Cardiac muscle cell (in vitro differentiated cells and primary cell): Measurements from ENCODE around the gene RBBP7. TPM values are rescaled to one million over a fixed set of nuclear protein-coding genes. Genes with fewer than 3 reads are reported as not detected.

Experiments used
- DNase-seq, 2 donors: peaks; one replicate each; pipeline versions ENCODE4 v3.0.0 to v3.0.0-alpha.2; 2010 to 2017; ENCODE audit warnings: low read depth in 1 of 2, low spot score in 1 of 2
- H3K27ac ChIP-seq: fragments of 200-600 bp; sonication (generic); 2 replicates; pipeline ENCODE4 v1.5.1; 2016
- H3K27me3 ChIP-seq: fragments of 200-600 bp; sonication (generic); 2 replicates; pipeline ENCODE4 v1.6.0; 2016; ENCODE audit warnings: control low read depth
- H3K36me3 ChIP-seq: fragments of 200-600 bp; sonication (generic); 2 replicates; pipeline ENCODE4 v1.5.1; 2016; ENCODE audit warnings: control low read depth
- H3K4me1 ChIP-seq: fragments of 200-600 bp; sonication (generic); 2 replicates; pipeline ENCODE4 v1.8.1; 2017; ENCODE audit warnings: low read depth, mild to moderate bottlenecking, mixed run types
- H3K4me3 ChIP-seq: fragments of 200-600 bp; sonication (generic); 2 replicates; pipeline ENCODE4 v1.5.1; 2016; ENCODE audit warnings: mild to moderate bottlenecking
- H3K9me3 ChIP-seq: fragments of 200-600 bp; sonication (generic); 2 replicates; pipeline ENCODE4 v1.5.1; 2017; ENCODE audit warnings: low read depth, mild to moderate bottlenecking, control low read depth
- polyA plus RNA-seq: library from polyadenylated mRNA; unstranded; fragments of >200 nt; fragmentation: Nextera tagmentation; extraction: Ambion mirVana; gene quantifications from 2 replicates; pipeline ENCODE4 v1.2.1, GENCODE V29; 2016
- total RNA-seq: library from RNA; depleted of rRNA; stranded (reverse); fragments of >200 nt; gene quantifications from 2 replicates; pipeline ENCODE4 v1.2.3, GENCODE V29; 2016
- TF ChIP-seq, protein P1 (sequence below): IDR thresholded peaks from 2 replicates; pipeline ENCODE4 v1.5.1; 2012; ENCODE audit warnings: low read depth, mild to moderate bottlenecking, low read length

The RBBP7 gene
- total and polyA plus RNA-seq, 2 experiments from 2014 or later = 231 to 448 TPM

GRCh38 chrX:16825264-16826035 lies 44.7 kb downstream of the RBBP7 start:
- DNase-seq = no peak
- Histone ChIP-seq H3K4me1 (no peaks in the 10 kb centered on the region), H3K27ac (no peak overlapping the region), H3K36me3 (peaks cover 23% of the 10 kb centered on the region), H3K9me3 (no peaks in the 10 kb centered on the region), H3K27me3 (no peaks in the 10 kb centered on the region), H3K4me3 (no peak overlapping the region)
- TF ChIP-seq, protein P1, sequence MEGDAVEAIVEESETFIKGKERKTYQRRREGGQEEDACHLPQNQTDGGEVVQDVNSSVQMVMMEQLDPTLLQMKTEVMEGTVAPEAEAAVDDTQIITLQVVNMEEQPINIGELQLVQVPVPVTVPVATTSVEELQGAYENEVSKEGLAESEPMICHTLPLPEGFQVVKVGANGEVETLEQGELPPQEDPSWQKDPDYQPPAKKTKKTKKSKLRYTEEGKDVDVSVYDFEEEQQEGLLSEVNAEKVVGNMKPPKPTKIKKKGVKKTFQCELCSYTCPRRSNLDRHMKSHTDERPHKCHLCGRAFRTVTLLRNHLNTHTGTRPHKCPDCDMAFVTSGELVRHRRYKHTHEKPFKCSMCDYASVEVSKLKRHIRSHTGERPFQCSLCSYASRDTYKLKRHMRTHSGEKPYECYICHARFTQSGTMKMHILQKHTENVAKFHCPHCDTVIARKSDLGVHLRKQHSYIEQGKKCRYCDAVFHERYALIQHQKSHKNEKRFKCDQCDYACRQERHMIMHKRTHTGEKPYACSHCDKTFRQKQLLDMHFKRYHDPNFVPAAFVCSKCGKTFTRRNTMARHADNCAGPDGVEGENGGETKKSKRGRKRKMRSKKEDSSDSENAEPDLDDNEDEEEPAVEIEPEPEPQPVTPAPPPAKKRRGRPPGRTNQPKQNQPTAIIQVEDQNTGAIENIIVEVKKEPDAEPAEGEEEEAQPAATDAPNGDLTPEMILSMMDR = no peak

DNA sequence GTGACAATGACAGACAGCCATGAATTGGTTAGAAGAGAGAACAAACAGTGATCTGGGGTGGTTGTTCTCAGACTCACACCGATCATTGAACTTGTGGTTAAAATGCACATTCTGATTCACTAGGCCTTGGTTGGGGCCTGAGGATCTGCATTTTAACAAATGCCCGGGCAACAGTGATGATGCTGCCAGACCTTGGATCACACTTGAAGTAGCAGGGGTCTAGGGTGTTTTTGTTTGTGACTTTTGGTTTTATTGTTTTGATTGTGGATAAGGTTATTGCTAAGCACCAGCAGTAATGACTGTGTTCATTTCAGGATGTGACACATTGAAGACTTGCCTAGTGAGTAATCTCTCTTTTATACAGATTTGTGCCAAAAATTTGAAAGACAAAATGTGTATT lies 47.4 kb downstream of the RBBP7 start:
- peaks cover 26% of the 10 kb centered on the region for H3K36me3 ChIP-seq
- TF ChIP-seq, protein P1 = no peak

DNA sequence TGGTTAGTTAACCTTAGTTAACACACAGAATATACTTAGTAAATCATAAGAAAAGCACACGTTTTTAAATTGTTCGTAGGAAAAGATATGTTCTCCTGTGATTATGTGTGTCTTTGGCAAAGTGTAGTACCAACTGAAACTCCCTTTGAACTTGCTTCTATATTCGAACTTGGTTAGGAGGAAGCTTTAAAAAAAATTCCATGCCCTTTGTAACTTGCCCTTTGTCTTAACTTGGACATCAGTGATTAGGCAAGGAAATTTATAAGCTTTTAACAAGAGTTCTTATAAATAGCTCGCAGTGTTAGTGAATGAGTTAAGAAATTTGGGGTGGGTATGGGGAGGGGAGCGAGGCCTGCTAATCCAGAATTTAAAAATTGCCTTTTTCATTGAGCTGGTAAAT lies 50.5 kb downstream of the RBBP7 start:
- no peaks in the 10 kb centered on the region for H3K4me1 ChIP-seq
- DNase-seq = no peak
- H3K36me3 ChIP-seq = peaks cover 20% of the 10 kb centered on the region
- no peak overlapping the region for H3K4me3 ChIP-seq
- TF ChIP-seq, protein P1 = no peak
- H3K27ac ChIP-seq = peak overlapping the region; percentile 37
- no peaks in the 10 kb centered on the region for H3K27me3 ChIP-seq
- H3K9me3 ChIP-seq = no peaks in the 10 kb centered on the region

More for the DNA sequence above, 47.4 kb downstream of the RBBP7 start:
- peak in 1 of 2 donors; percentile 76 for DNase-seq
- no peak overlapping the region for H3K27ac ChIP-seq
- no peaks in the 10 kb centered on the region for H3K27me3 ChIP-seq
- no peaks in the 10 kb centered on the region for H3K4me1 ChIP-seq
- H3K4me3 ChIP-seq = no peak overlapping the region
- H3K9me3 ChIP-seq = no peaks in the 10 kb centered on the region

DNA sequence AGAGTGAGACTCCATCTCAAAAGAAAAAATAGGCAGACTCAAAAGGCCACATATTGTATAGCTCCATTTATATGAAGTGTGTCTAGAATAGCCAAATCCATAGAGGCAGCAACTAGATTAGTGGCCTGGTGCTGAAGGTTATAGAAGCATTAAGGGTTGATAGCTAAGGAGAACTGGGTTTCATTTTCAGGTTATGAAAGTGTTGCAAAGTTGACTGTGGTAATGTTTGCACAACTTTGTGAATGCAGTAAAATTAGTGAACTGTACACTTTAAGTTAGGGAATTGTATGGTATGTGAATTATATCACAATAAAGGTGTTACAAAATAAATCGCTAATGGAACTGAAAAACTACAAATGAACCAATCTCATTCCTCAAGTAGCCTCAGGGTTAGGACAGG lies 55.6 kb downstream of the RBBP7 start:
- H3K27ac ChIP-seq = no peak overlapping the region
- no peaks in the 10 kb centered on the region for H3K9me3 ChIP-seq
- H3K4me1 ChIP-seq = no peaks in the 10 kb centered on the region
- H3K36me3 ChIP-seq = peaks cover 2% of the 10 kb centered on the region
- no peaks in the 10 kb centered on the region for H3K27me3 ChIP-seq
- H3K4me3 ChIP-seq = no peak overlapping the region
- TF ChIP-seq, protein P1 = no peak
- no peak for DNase-seq

- H3K27me3 ChIP-seq = no peaks in the 10 kb centered on the region
- no peaks in the 10 kb centered on the region for H3K4me1 ChIP-seq
- H3K27ac ChIP-seq = peak overlapping the region; percentile 33
- H3K36me3 ChIP-seq = no peaks in the 10 kb centered on the region
- no peak overlapping the region for H3K4me3 ChIP-seq
- DNase-seq = peak in 1 of 2 donors; percentile 70
- no peaks in the 10 kb centered on the region for H3K9me3 ChIP-seq
- TF ChIP-seq, protein P1 = no peak
Observed at GRCh38 chrX:16807976-16808542, 62.1 kb downstream of the RBBP7 start.
